Measurements from ENCODE around the gene NBAS. TPM values are rescaled to one million over a fixed set of nuclear protein-coding genes. Genes with fewer than 3 reads are reported as not detected.

NBAS gene
- total RNA-seq, 4 donors from 2014 or later, result 22.8 to 32.0 (median 23.7) TPM

DNA sequence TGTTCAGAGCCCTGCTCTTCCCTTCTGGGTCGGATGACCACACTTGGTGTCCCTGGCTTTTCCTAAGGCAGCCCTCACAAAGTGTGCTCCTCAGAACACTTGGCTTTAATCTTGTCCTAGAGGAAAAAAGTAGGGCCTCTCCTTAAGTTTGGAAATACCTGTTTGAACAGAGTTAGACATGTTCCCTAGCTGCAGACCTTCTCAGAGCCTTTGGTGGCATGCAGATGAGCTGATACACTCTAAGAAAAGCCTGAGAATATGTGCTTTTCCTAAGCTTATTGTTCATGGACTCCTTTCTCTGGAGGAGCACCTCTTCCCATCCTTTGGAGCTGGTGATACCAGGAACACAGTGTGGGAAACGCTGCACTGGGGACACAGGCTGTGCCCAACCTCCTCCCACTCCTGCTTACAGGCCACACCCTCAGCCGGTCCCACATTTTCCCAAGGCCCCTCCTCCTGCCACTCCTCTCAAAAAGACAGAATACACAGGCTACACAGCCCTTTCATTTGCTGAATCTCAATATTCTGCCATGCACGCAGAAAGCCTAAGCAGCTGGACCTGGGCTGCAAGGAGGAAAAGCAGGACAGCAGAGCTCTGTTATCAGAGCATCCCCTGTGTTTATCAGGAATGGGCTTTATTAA is 443.6 kb downstream of the NBAS start:
- Histone ChIP-seq H3K36me3 (no peaks in the 10 kb centered on the region), H3K4me3 (no peak overlapping the region), H3K27ac (no peak overlapping the region), H3K27me3 (no peaks in the 10 kb centered on the region), H3K9me3 (peaks cover 0 to 12% (median 0%) of the 10 kb centered on the region in 3 donors), H3K4me1 (no peaks in the 10 kb centered on the region)
- no peak for TF ChIP-seq POLR2A (IDR thresholded peaks at IDR 0.05)
- TF ChIP-seq, protein P1, sequence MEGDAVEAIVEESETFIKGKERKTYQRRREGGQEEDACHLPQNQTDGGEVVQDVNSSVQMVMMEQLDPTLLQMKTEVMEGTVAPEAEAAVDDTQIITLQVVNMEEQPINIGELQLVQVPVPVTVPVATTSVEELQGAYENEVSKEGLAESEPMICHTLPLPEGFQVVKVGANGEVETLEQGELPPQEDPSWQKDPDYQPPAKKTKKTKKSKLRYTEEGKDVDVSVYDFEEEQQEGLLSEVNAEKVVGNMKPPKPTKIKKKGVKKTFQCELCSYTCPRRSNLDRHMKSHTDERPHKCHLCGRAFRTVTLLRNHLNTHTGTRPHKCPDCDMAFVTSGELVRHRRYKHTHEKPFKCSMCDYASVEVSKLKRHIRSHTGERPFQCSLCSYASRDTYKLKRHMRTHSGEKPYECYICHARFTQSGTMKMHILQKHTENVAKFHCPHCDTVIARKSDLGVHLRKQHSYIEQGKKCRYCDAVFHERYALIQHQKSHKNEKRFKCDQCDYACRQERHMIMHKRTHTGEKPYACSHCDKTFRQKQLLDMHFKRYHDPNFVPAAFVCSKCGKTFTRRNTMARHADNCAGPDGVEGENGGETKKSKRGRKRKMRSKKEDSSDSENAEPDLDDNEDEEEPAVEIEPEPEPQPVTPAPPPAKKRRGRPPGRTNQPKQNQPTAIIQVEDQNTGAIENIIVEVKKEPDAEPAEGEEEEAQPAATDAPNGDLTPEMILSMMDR (IDR thresholded peaks at IDR 0.05), result no peak
- no peak for DNase-seq
- intact Hi-C loops (cut with DNase I), result no loop called here
- 60 to 77% methylated on average over 4 of the region's 4 CpGs for WGBS, 2 donors

Other genes starting within 250 kb of the NBAS start
- gene DDX1, start 30.5 kb upstream of the NBAS start, total RNA-seq, result 10 to 100 TPM; 41.6 to 78.6 (median 66.5) TPM

Data from esophagus squamous epithelium (tissue), 5 donors.